GM08714 (cell line): ENCODE measurements around the gene VAMP4.
"Not testable (repeated sequence)": the region's sequence is repeated elsewhere in the genome, so short reads cannot be mapped to it uniquely, and the experiment has no call there.

Experiments used
- H3K4me3 ChIP-seq: fragments of 200-500 bp; sonication (Bioruptor generic); 2 replicates; pipeline ENCODE4 v1.5.1; 2014; ENCODE audit warnings: mild to moderate bottlenecking, low read length, inconsistent platforms
- ZNF274 ChIP-seq: IDR thresholded peaks from 2 replicates; pipeline ENCODE4 v1.6.1; 2012; ENCODE audit warnings: mild to moderate bottlenecking, low read depth, low read length

The VAMP4 gene

DNA sequence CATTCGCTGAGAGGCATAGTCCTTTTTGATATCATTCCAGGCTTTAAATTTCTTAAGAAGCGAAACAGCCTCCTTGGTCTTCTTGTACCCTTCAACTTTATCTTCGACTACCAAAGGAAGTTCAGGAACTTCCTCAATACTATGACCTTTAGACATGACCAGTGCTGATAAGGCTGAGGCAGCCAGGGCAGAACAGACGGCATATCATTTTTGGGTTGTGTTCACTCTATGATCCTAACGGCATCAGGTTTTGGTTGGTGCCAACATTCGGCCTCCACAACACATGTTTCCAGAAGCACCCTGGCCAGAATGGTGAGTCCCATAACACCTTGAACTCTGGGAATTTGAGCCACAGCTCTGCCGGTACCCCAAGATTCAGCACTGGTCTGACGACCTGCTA lies 58.0 kb downstream of the VAMP4 start:
- TF ChIP-seq ZNF274: no peak
- H3K4me3 ChIP-seq: no peak overlapping the region

DNA sequence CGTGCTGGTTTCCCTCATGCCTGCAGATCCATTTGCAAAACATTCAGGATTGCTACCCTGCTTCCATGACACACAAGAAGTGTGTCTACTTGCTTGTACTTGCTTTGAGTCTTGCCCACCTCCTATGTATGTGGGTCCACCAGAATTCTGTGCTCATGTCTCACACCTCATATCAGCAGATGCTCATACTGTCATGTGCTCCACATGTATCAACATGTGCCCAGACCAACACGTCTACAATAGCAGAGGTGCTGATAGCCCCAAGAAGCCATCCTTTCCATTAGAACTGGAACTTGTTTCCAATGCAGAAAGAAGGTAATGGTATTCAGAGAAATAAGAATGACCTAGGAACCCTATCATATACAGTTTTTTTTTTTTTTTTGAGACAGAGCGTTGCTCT lies 61.5 kb downstream of the VAMP4 start:
- TF ChIP-seq ZNF274: no peak
- H3K4me3 ChIP-seq: no peak overlapping the region

DNA sequence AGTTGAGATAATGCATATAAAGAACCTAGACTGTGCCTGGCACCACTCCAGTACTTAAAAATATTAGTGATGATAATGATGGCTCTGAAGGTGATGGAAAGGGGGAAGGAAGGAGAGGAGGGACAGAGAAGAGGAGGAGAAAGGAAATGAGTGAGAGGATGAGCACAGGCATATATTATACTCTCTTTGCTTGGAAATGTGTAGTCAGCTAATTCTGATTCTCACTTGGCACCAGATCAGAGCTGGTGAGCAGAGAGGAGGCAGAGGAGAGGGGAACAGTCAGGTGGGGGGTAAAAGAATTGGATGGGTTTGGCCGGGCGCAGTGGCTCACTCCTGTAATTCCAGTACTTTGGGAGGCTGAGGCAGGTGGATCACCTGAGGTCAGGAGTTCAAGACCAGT lies 65.0 kb downstream of the VAMP4 start:
- no peak for TF ChIP-seq ZNF274
- no peak overlapping the region for H3K4me3 ChIP-seq

DNA sequence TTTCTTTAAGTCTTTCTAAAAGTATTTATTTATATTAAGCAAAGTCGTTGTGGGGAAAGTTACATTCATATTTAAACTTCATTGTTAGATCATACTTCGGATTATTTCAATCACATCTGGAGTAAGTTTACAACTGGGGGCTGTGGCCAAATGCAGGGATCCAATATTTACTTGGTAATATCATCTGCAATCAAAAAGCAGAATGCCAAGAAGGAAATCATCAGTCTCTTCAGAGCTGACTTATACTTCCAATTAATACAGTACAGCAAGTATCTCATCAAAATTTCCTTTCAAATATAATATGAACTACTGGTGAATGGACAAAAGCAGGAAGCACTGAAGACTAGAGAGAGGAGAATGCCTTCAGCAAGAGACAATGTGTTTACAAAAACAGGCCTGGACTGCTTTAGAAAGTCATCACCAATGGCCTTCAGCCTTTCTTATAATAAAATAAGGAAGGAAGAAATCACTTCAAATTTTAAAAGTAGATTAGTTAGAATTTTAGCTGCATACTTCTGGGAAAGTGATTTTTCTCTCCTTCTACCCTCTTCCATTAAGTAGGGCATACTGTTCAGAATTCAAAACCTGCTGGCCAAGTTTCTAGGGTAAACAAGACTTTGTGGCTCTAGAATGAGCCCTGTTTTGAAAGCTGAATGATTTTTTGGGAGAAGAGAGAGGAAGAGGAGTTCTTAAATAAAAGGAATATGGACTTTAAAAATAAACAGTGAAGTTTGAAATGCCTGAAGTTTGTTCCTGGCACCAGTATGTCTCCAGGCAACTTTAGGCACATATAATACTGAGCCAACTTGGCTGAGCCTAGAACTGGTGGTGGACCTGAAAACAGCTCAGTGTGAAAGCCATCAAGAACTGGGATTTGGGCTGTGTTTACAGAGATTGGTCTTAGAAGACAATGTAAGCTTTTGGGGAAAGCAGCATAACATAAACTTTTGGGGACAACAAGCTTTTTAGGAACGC lies 67.1 kb downstream of the VAMP4 start:
- H3K4me3 ChIP-seq: no peak overlapping the region
- TF ChIP-seq ZNF274: no peak

DNA sequence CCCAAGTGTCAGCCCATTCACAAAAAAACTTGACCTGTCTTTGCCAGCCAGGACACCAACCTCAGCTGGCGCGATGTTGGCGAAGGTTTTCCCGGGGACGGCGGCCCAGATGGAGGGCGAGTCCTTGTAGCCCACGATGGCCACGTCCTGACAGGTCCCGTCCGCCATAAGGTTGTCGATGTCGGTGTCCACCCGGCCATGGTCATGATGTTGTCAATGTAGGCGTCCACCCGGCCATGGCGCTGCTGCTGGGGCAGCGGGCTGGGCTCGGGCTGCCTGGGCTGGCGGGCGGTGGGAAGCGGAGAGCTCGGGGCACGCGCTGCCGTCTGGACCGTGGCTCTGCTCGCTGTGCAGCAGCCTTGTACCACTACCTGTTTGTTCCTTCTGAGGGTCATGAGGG lies 71.1 kb downstream of the VAMP4 start:
- no peak overlapping the region for H3K4me3 ChIP-seq
- no peak for TF ChIP-seq ZNF274

DNA sequence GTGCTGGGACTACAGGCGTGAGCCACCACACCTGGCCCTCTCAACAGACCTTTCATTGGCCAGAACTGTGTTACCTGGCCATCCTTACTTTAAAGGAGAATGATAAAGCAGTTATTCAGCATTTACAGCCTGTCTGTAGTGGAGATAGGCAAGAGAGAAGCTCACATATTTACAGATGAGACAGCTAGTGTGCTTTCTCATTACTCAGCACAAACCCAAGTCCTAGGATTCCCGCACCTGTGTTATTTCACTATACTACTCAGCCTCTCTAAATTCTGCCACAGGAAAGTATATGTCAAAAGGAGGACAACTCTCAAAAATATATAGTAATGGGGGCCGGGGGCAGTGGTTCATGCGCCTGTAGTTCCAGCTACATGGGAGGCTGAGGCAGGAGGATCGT lies 73.5 kb downstream of the VAMP4 start:
- H3K4me3 ChIP-seq: no peak overlapping the region
- TF ChIP-seq ZNF274: no peak

DNA sequence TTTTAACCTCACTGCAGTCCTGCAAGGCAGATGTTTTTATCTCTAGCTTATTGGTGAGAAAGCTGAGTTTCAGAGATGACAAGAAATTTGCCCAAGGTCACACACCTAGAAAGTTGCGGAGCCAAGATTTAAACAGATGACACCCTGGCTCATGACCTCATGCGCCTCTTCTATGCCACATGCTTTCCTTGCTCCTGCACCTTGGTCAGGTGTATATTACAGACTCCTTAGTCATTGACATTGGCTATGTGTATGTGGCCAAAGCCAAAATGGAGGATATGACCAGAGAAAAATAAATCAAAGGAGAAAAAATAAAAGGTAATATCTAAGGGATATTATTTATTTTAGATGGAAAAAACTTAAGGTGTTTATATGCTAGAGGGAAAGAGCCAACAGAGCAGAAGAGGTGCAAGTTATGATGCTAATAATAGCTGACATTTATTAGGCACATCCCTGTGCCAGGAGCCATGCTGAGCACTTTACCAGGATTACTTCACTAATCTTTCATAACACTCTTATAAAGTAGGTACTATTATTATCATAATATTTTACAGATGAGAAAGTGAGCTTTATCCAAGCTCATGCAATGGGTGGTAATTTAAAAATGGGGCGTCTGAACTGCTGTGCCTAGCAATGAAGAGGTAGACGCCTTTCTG lies 75.6 kb downstream of the VAMP4 start:
- no peak for TF ChIP-seq ZNF274
- no peak overlapping the region for H3K4me3 ChIP-seq

DNA sequence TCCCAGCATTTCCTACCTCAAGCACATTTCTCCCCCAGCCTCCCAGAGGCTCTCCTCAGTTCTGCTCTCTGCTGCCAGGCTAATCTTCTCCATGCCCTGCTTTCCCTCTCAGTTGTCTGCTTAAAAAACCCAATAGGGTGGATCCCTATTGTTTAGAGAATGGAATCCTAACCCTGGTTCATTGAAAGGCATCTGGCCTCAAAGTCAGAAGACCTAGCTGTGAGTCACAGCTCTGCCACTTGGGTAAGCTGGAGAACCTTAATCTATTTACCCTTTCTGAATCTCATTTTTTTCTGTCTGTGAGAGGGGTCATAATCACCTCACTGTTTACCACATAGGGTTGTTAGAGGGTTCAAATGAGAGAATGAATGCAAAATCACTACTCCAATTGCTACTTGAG lies 76.9 kb downstream of the VAMP4 start:
- TF ChIP-seq ZNF274: no peak
- H3K4me3 ChIP-seq: no peak overlapping the region

DNA sequence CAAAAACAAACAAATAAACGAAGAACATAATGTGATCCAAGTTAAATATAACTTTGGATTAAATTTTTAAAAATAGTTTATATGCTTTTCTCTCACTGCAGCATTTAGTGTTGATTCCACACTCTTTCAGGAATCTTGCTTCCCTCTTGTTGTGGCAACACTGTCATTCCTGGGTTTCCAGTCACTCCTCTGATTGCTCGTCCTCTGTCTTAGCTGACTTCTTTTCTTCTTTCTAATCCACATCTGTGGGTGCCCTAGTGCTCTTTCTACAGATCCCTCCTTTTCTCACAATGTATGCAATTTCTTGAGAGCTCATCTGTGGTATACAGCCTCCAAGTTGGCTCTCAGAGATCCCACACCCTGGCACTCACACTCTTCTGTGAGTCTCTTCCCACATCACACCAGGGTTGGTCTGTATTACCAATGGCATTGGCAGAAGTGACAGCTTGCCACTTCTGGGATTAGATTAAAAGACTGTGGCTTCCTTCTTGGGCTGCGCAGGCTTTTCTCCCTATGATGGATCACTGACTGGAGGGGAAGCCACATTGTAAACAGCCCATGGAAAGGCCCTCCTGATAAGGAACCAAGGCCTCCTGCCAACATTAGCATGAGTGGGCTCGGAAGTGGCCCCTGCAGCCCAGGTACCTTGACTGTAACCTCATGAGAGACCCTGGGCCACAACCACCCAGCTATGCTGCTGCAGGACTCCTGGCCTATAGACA lies 77.8 kb downstream of the VAMP4 start:
- no peak for TF ChIP-seq ZNF274
- no peak overlapping the region for H3K4me3 ChIP-seq

DNA sequence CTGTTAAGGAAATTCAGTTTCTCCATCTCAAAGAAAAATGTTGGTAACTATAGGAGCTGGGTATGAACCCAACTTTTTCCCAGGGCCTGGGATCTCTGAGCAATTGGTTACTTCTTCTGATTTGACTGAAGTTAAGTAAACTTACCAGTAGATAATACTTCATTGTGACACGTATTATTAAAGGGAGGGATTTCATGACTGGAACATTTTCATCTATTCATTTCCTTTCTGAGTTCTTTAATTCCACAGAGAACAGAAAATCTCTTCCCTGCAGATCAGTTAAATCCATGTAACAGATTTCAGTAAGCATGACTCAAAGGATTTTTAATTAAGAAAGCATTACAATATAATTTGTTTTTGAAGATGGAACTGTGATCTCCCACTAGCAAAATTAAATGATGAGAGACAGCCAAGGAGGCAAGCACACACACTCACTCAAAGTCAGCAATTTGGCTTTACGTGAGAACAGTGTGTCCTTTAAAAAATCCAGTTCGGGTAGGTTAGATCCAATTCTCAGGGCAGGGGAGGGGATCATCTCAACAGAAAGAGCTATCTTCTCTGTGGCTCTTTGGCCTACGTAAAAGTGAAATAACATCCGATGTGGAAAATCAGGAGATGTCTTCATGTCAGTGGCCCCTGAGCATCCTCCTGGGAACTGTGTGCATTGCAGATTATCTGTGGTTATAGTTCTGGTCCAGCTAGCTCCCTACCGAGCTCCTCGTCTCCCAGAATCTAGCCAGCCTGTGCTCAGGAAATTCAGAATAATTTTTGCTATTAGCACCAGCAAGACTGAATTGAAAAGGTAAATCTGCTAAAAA lies 78.6 kb downstream of the VAMP4 start:
- no peak for TF ChIP-seq ZNF274
- H3K4me3 ChIP-seq: no peak overlapping the region

DNA sequence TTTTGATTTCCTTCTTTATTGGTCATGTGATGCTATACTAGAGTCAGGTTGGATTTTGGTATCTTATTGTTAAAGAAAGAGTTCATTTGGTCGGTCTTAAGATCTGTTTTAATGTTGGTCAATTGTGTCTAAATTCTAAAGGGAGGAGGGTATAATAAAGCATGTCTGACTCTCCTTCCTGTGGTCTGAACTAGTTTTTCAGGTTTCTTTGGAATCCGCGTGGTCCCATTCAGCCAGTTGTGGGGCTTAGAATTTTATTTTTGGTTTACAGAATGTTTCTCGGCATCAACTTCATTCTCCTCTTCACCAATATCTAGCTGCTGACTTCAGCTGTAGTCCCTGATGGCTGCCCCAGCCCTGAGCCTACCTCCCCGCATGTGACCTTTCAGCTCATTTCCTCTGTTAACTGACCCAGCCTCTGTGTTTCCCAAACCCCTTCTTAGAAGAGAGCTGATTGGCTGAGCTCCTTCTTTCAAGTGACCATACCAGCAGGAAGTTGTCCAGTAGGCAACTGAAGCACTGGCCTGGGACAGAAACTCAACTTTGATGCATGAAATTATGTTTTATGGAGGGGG lies 80.7 kb downstream of the VAMP4 start:
- TF ChIP-seq ZNF274: no peak

DNA sequence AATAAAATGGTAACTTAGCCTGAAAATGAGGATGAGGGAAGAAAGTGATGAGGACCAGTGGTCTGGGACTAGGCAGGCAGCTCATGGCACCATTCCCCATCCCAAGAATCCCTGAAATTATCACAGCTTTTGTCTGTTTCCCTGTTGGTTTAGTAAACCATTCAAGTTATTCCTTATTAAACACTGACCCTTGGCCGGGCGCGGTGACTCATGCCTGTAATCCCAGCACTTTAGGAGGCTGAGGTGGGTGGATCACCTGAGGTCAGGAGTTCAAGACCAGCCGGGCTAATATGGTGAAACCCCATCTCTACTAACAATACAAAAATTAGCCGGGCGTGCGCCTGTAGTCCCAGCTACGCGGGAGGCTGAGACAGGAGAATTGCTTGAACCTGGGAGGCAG lies 85.7 kb downstream of the VAMP4 start:
- not testable (repeated sequence) for H3K4me3 ChIP-seq

More for the DNA sequence above, 80.7 kb downstream of the VAMP4 start:
- no peak overlapping the region for H3K4me3 ChIP-seq

DNA sequence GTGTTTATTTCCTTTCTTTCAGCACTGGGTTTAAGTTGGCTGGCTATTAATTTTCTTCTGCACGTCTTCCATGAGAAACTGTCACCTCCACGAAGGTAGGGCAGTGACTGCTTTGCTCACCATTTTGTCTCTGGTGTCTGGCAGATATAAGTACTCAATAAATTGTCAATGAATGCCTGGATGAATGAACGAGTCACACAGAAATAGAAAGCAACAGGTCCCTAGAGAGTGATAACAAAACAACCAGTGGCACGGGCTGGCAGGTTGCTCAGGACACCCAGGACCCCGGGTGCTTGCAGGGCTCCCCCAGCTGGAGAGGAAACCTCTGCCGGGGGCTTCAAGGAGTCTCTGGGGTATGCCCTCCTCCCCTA lies 86.1 kb downstream of the VAMP4 start:
- H3K4me3 ChIP-seq: no peak overlapping the region
- no peak for TF ChIP-seq ZNF274

DNA sequence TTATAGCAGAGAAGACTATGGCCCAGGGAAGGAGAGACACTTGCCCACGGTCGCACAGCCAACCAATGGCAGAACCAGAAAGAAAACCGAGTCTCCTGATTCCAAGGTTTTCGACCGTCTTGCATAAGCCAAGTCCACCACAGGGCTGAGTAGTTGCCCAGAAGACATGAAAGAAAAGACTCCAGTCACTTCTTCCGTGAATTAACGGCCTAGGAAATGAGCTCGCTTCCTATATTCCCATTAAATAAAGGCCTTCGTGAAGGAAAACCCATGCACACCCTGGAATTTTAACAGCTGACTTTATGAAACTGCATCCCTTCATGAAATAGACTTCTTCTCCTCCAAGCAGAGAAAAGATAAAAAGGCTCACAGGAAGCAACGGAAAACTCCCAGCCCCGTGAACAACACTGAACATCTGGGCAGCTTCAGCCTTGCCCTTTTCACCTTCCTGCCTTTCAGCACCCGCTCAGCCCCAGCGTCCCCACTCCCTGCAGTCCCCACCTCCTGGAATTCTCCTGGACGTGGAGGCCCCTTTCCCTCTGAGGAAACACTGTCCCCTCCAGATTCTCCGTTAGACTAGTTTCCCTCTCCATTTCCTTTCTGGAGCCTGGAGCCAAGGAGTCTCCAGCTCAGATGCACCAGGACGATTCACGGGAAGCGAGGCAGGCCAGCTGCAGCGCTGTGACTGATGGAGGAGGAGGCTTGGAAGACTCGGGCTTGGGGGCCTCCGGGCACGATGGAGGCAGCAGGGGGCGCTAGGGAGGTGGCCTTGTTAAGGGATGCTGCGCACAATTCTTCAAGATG lies 86.7 kb downstream of the VAMP4 start:
- no peak for TF ChIP-seq ZNF274
- no peak overlapping the region for H3K4me3 ChIP-seq
